SHP77 treated with DMSO at 0.1 percent for 48 hours (cell line): Measurements from ENCODE around the gene ANTXRL.
"Not testable (repeated sequence)": the region's sequence is repeated elsewhere in the genome, so short reads cannot be mapped to it uniquely, and the experiment has no call there.

Source experiments
- DNase-seq: peaks from one replicate; lab custom pipeline; 2025; lab: John Stamatoyannopoulos, UW

Gene ANTXRL

GRCh38 chr10:46365484-46365883 lies 78.7 kb downstream of the ANTXRL start:
- DNase-seq = not testable (repeated sequence)

- DNase-seq = not testable (repeated sequence)
These were observed 80.4 kb downstream of the ANTXRL start for GRCh38 chr10:46367209-46367608.

- not testable (repeated sequence) for DNase-seq
These were observed 81.0 kb downstream of the ANTXRL start for GRCh38 chr10:46367666-46368240.

GRCh38 chr10:46368956-46369355 lies 82.2 kb downstream of the ANTXRL start:
- not testable (repeated sequence) for DNase-seq

GRCh38 chr10:46374410-46374809 lies 87.6 kb downstream of the ANTXRL start:
- not testable (repeated sequence) for DNase-seq

- not testable (repeated sequence) for DNase-seq
These were observed 88.6 kb downstream of the ANTXRL start, which contains the start of gene ANXA8L1 for GRCh38 chr10:46375406-46375805. Gene ANXA8L1 (plus strand): TSS chr10:46375776. CDS start chr10:46375852, 76 bp downstream.

- not testable (repeated sequence) for DNase-seq
These were observed 90.2 kb downstream of the ANTXRL start for GRCh38 chr10:46377022-46377421.

- DNase-seq = not testable (repeated sequence)
These were observed 90.9 kb downstream of the ANTXRL start for GRCh38 chr10:46377651-46378050.

GRCh38 chr10:46378108-46378507 lies 91.3 kb downstream of the ANTXRL start:
- DNase-seq = not testable (repeated sequence)

- DNase-seq = not testable (repeated sequence)
These were observed 92.5 kb downstream of the ANTXRL start for GRCh38 chr10:46379233-46379848.
